GM18951 (cell line): Measurements from ENCODE around the gene PARD3.

ENCODE experiments used
- POLR2A ChIP-seq: IDR thresholded peaks from 4 replicates; pipeline ENCODE4 v1.6.1; 2011; ENCODE audit warnings: mild to moderate bottlenecking; ENCODE audit not compliant: insufficient read length, insufficient read depth; ENCODE audit errors: extremely low read depth
- in situ Hi-C: fragments of 300-500 bp; cut with MboI; formaldehyde crosslinking; loops from one replicate; pipeline ENCODE4 v1.12.0; 2022; ENCODE audit warnings: low sequenced_read_pairs, mixed read lengths, inconsistent platforms; ENCODE audit not compliant: unreplicated experiment

The PARD3 gene

DNA sequence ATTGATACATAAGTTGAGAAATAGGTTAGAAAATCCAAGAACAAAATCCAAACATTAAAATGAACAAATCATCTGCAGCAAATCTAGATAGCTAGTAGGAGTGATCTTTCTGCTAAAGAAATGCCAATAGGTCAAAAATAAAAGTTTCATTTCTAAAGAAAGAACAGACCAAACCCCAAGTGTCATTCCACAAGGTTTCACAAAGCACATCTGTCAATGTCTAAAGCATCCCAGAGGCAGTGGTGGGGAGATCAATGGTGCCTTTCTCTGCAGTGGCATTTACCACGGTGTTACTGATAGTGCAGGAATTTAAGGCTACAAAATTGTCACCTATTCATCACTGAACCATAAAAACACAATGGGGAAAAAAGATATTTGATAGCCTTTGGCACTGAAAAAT lies 147.9 kb downstream of the PARD3 start:
- TF ChIP-seq POLR2A, result no peak
- in situ Hi-C loops, result no loop called here

DNA sequence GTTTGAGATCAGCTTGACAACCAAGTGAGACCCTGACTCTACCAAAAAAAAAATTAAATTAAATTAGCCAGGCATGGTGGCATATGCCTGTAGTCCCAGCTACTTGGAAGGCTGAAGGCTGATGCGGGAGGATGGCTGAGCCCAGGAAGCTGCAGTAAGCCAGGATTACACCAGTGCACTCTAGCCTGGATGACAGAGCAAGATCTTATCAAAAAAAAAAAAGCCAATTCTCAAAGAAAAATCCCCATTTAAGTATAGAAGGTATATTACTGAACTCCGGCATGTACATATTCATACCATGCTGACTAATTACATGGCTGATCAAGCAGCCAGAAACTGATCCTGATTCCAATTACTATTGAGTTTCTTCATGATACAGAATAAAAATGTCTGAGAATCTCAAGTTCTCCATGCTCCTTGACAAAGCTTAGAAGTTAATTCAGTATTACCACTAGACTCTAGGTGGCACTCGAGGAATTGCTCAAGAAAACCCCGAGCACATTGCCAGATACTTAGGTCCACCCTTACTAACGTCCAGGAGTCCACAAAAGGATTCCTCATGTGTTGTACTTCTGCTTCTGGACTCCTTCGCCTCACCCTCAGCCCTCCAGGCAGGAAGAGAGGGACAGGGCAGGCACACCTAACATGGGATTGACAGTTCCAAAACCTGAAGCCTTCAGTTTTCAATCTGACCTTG lies 148.9 kb downstream of the PARD3 start:
- in situ Hi-C loops, result no loop called here
- no peak for TF ChIP-seq POLR2A

- in situ Hi-C loops, result no loop called here
Observed at GRCh38 chr10:34664706-34665105, 150.4 kb downstream of the PARD3 start.

GRCh38 chr10:34661580-34661979 lies 153.5 kb downstream of the PARD3 start:
- in situ Hi-C loops, result no loop called here
- TF ChIP-seq POLR2A, result no peak

More at GRCh38 chr10:34664706-34665105, 150.4 kb downstream of the PARD3 start:
- no peak for TF ChIP-seq POLR2A

- TF ChIP-seq POLR2A, result no peak
- in situ Hi-C loops, result no loop called here
Observed at GRCh38 chr10:34658934-34659333, 156.2 kb downstream of the PARD3 start.

GRCh38 chr10:34656661-34657060 lies 158.4 kb downstream of the PARD3 start:
- in situ Hi-C loops, result no loop called here
- TF ChIP-seq POLR2A, result no peak

GRCh38 chr10:34655286-34656170 lies 159.6 kb downstream of the PARD3 start:
- TF ChIP-seq POLR2A, result no peak
- in situ Hi-C loops, result no loop called here

DNA sequence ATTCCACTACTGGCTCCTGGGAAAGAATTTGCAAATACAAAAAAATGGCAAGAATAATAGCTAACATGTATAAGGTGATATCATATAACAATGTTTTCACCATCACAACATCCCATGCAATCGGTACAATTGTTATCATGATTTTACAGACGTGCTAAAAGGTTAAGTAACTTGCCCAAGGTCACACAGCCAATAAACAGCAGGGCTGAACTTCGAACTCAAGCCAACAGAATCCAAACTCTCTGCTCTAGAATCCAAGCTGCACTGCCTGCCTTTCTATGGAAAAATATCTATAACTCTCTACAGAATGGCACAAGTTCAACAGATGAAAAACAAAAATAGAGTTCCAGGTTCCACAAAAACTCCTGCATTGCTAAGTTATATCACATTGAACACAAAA lies 160.9 kb downstream of the PARD3 start:
- in situ Hi-C loops, result no loop called here
- no peak for TF ChIP-seq POLR2A

GRCh38 chr10:34653530-34653929 lies 161.6 kb downstream of the PARD3 start:
- in situ Hi-C loops, result no loop called here
- no peak for TF ChIP-seq POLR2A

- TF ChIP-seq POLR2A, result no peak
- in situ Hi-C loops, result no loop called here
Observed at GRCh38 chr10:34651416-34652195, 163.5 kb downstream of the PARD3 start.

DNA sequence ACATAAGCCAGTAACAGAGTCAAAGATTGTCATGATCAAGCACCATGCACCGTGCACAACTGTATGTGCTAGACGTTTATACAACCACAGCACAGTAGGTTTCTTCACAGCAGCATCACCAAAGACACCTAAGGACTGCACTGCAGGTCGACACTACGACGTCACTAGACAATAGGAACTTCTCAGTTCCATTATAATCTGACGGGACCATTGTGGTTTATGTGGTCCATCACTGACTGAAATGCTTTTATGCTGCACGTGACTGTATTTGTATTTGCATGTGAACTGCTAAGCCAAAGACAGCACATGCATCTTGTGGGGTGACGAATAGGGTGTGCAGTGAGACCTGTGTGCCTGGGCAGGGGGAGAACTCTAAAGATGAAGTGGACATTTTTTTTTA lies 164.9 kb downstream of the PARD3 start:
- TF ChIP-seq POLR2A, result no peak
- in situ Hi-C loops, result no loop called here

GRCh38 chr10:34649385-34649784 lies 165.7 kb downstream of the PARD3 start:
- no peak for TF ChIP-seq POLR2A
- in situ Hi-C loops, result loop anchor here (5.0 kb wide), 1 partner anchor 1317 kb away; the partner anchor contains the start of gene NRP1

DNA sequence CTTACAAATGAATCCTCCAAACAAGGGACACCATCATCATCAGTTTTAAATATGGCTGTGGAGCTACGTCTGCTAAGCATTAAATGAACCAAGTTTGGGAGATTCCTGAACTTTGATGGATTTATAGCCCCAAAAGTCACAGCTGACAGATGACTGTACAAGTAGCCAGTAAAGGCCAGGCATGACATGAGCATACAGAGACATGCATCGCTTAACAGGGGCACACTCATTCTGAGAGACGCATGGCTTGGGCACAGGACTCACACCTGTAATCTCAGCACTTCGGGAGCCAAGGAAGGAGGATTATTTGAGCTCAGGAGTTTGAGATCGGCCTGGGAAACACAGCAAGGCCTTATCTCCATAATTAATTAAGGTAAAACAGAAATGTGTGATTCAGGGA lies 166.2 kb downstream of the PARD3 start:
- in situ Hi-C loops, result loop anchor here (5.0 kb wide), 1 partner anchor 1317 kb away; the partner anchor contains the start of gene NRP1
- no peak for TF ChIP-seq POLR2A
